Measurements from ENCODE around the gene SIRPA. TPM values are rescaled to one million over a fixed set of nuclear protein-coding genes. Genes with fewer than 3 reads are reported as not detected.

SIRPA gene
- polyA plus RNA-seq, 1 donor (not counting 4 experiments of a cell fraction or from before 2014, with no cell fraction given): 23.7 TPM

DNA sequence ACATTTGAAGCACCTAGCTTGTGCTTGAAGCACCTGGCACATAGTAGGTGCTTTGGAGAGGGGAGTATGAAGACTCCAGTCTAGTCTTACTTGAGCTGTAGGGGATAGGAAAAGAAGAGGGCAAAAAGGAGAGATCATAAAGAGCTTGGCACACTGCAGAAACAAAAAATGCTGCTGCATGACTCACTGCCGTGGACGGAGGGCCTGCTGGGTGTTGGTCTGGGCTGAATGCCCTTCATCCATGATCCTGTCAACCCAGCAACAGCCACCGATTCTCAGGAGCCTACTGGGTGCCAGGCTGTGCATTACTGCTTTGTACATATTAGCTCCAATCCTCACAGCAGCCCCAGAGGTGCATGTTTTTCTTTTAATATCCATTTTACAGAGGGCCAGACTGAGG, 92.6 kb downstream of the SIRPA start:
- no peak for DNase-seq (ENCODE audit: low read depth, low spot score)

More for the DNA sequence above, 92.6 kb downstream of the SIRPA start:
- Histone ChIP-seq H3K27ac (ENCODE audit: control insufficient read depth, insufficient read depth, low read length) (no peak overlapping the region), H2AFZ (ENCODE audit: control insufficient read depth, low read length) (no peak overlapping the region), H3K36me3 (ENCODE audit: control insufficient read depth in 2 of 2, extremely low read depth in 1 of 2, insufficient read depth in 2 of 2, low read length in 2 of 2) (no peaks in the 10 kb centered on the region), H3K9ac (ENCODE audit: control insufficient read depth, extremely low read depth, insufficient read depth, low read length) (no peak overlapping the region), H3K9me3 (ENCODE audit: control insufficient read depth, low read depth, low read length) (no peaks in the 10 kb centered on the region), H3K27me3 (ENCODE audit: control insufficient read depth, extremely low read depth, insufficient read depth, low read length) (peaks cover 47% of the 10 kb centered on the region), H3K4me1 (ENCODE audit: control insufficient read depth, extremely low read depth, insufficient read depth, low read length) (no peaks in the 10 kb centered on the region), H3K4me2 (ENCODE audit: control insufficient read depth, extremely low read depth, insufficient read depth, low read depth, low read length) (no peak overlapping the region), H4K20me1 (ENCODE audit: control insufficient read depth, extremely low read depth, insufficient read depth, low read length) (no peaks in the 10 kb centered on the region), H3K4me3 (ENCODE audit: control insufficient read depth in 2 of 3, extremely low read depth in 1 of 3, insufficient read depth in 2 of 3, low read depth in 1 of 3, low read length in 3 of 3) (no peak overlapping the region), H3K9me1 (ENCODE audit: control insufficient read depth, extremely low read depth, insufficient read depth, low read length) (no peaks in the 10 kb centered on the region), H3K79me2 (ENCODE audit: control insufficient read depth, insufficient read depth, low read length) (no peaks in the 10 kb centered on the region)
- FAIRE-seq: no peak
- TF ChIP-seq EZH2 (IDR thresholded peaks at IDR 0.05; ENCODE audit: low read length): no peak
- TF ChIP-seq, protein P1, sequence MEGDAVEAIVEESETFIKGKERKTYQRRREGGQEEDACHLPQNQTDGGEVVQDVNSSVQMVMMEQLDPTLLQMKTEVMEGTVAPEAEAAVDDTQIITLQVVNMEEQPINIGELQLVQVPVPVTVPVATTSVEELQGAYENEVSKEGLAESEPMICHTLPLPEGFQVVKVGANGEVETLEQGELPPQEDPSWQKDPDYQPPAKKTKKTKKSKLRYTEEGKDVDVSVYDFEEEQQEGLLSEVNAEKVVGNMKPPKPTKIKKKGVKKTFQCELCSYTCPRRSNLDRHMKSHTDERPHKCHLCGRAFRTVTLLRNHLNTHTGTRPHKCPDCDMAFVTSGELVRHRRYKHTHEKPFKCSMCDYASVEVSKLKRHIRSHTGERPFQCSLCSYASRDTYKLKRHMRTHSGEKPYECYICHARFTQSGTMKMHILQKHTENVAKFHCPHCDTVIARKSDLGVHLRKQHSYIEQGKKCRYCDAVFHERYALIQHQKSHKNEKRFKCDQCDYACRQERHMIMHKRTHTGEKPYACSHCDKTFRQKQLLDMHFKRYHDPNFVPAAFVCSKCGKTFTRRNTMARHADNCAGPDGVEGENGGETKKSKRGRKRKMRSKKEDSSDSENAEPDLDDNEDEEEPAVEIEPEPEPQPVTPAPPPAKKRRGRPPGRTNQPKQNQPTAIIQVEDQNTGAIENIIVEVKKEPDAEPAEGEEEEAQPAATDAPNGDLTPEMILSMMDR (optimal IDR thresholded peaks at IDR 0.05 in 1 of 3, IDR thresholded peaks at IDR 0.05 in 1 of 3, conservative IDR thresholded peaks at IDR 0.05 in 1 of 3; ENCODE audit: extremely low read depth in 1 of 3, insufficient read depth in 2 of 3, low read length in 3 of 3): no peak
- dilution Hi-C loops (cut with MboI; ENCODE audit: extremely low pct_ligation_motif_present, low sequenced_read_pairs): no loop called here

Other genes with a start within 250 kb of the SIRPA start
- 0.04 to 0.17 TPM in 2 of 3 replicates, not detected in the other for gene SIRPG, start 237.6 kb upstream of the SIRPA start, polyA plus RNA-seq
- 0.03 TPM in 1 of 3 replicates, not detected in the others for gene PDYN, start 98.7 kb downstream of the SIRPA start, polyA plus RNA-seq
- gene STK35, start 206.4 kb downstream of the SIRPA start, polyA plus RNA-seq: 5.5 to 13.1 TPM (median 6.5 TPM) in 3 replicates